IgD-negative memory B cell (primary cell): ENCODE measurements around the gene SFXN1. TPM values are rescaled to one million over a fixed set of nuclear protein-coding genes. Genes with fewer than 3 reads are reported as not detected.

Experiments used
- H3K27ac Mint-ChIP-seq, 3 donors: one replicate each; pipeline ENCODE4 v1.8.0; 2020 to 2022; ENCODE audit warnings: mild to moderate bottlenecking in 3 of 3, mixed read lengths in 3 of 3, moderate library complexity in 1 of 3
- H3K27me3 Mint-ChIP-seq: one replicate; pipeline ENCODE4 v1.8.0; 2021; ENCODE audit warnings: mixed read lengths
- H3K36me3 Mint-ChIP-seq: one replicate; pipeline ENCODE4 v1.8.0; 2020; ENCODE audit warnings: mild to moderate bottlenecking, mixed read lengths
- H3K4me1 Mint-ChIP-seq, 3 donors: one replicate each; pipeline ENCODE4 v1.8.0; 2020 to 2022; ENCODE audit warnings: mixed read lengths in 3 of 3, mild to moderate bottlenecking in 1 of 3
- H3K4me3 Mint-ChIP-seq, 4 donors: one replicate each; pipeline ENCODE4 v1.8.0; 2020 to 2022; ENCODE audit warnings: mild to moderate bottlenecking in 4 of 4, mixed read lengths in 4 of 4, moderate library complexity in 3 of 4
- H3K9me3 Mint-ChIP-seq, 3 donors: one replicate each; pipeline ENCODE4 v1.8.0; 2020 to 2021; ENCODE audit warnings: mixed read lengths in 3 of 3, mild to moderate bottlenecking in 1 of 3
- polyA plus RNA-seq: library from polyadenylated mRNA; unstranded; fragments of 300-500 nt; fragmentation: Illumina TruSeq; gene quantifications from one replicate; pipeline ENCODE4 v1.2.3, GENCODE V29; 2021

SFXN1 gene
- polyA plus RNA-seq, 1 donor from 2014 or later, result 26.9 TPM

GRCh38 chr5:175554296-175554695 lies 75.9 kb downstream of the SFXN1 start:
- no peak overlapping the region for H3K4me3 Mint-ChIP-seq
- no peaks in the 10 kb centered on the region for H3K4me1 Mint-ChIP-seq
- H3K36me3 Mint-ChIP-seq, result no peaks in the 10 kb centered on the region
- no peaks in the 10 kb centered on the region for H3K9me3 Mint-ChIP-seq
- peaks cover 24% of the 10 kb centered on the region for H3K27me3 Mint-ChIP-seq
- H3K27ac Mint-ChIP-seq, result no peak overlapping the region

GRCh38 chr5:175555168-175555785 lies 76.9 kb downstream of the SFXN1 start:
- Mint-ChIP-seq H3K36me3 (no peaks in the 10 kb centered on the region), H3K27ac (peak overlapping the region in 1 of 3 donors; percentile 53), H3K9me3 (no peaks in the 10 kb centered on the region), H3K4me3 (no peak overlapping the region), H3K27me3 (peaks cover 17% of the 10 kb centered on the region), H3K4me1 (no peaks in the 10 kb centered on the region)

DNA sequence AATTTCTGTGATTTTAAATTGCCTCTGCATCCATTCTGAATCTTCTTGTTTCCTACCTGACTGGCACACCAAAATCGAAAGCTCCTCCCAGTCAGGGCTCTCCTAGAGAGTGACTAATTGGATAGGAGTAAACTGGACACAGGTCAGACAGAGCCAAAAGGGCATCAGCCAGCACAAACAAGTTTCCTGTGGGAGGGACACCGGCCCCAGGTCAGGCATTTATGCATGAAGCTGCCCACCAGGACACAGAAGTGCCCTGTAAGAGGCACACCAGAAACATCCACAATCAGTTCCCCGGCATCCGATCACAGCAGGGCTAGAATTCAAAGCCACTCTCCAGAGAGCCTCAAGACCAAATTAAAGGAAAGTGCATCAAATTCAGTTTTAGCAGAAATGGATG lies 78.4 kb downstream of the SFXN1 start:
- Mint-ChIP-seq H3K36me3 (no peaks in the 10 kb centered on the region), H3K27me3 (peaks cover 15% of the 10 kb centered on the region), H3K4me3 (no peak overlapping the region), H3K27ac (peak overlapping the region in 1 of 3 donors; percentile 1), H3K9me3 (no peaks in the 10 kb centered on the region), H3K4me1 (no peaks in the 10 kb centered on the region)

GRCh38 chr5:175557778-175558177 lies 79.4 kb downstream of the SFXN1 start:
- Mint-ChIP-seq H3K9me3 (no peaks in the 10 kb centered on the region), H3K27me3 (peaks cover 16% of the 10 kb centered on the region), H3K4me1 (no peaks in the 10 kb centered on the region), H3K4me3 (no peak overlapping the region), H3K27ac (no peak overlapping the region), H3K36me3 (no peaks in the 10 kb centered on the region)

DNA sequence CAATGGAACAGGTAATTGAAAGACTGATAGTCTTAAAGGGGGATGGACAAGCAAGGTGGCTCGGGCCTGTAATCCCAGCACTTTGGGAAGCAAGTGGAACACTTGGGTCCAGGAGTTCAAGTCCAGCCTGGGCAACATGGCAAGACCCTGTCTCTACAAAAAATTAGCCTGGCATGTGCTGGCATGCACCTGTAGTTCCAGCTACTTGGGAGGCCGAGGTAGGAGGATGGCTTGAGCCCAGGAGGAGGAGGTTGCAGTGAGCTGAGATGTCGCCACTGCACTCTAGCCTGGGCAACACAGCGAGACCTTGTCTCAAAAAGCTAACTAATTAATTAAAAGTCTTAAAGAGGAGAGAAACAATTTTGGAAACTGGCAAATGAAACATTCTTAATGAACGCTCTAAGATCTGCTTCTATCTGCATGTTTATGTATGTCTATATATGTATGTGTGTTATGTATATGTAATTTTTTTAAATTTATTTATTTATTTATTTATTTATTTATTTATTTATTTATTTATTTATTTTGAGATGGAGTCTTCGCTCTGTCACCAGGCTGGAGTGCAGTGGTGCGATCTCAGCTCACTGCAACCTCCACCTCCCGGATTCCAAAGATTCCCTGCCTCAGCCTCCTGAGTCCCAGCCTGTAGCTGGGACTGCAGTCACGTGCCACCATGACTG lies 80.6 kb downstream of the SFXN1 start:
- Mint-ChIP-seq H3K4me1 (no peaks in the 10 kb centered on the region), H3K27ac (peak overlapping the region in 1 of 3 donors; percentile 59), H3K27me3 (peaks cover 13% of the 10 kb centered on the region), H3K4me3 (no peak overlapping the region), H3K9me3 (no peaks in the 10 kb centered on the region), H3K36me3 (no peaks in the 10 kb centered on the region)

DNA sequence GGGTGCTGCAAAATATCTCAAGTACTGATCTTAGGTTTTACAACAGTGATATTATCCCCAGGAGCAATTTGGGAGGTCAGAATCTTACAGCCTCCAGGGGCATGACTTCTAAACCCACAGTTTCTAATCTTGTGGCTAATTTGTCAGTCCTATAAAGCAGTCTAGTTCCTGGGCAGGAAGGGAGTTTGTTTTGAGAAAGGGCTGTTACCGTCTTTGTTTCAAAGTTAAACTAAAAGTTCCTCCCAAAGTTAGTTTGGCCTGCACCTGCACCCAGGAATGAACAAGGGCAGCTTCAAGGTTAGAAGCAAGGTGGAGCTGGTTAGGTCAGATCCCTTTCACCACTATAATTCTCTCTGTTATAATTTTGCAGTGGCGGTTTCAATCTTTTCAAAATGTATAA lies 81.7 kb downstream of the SFXN1 start:
- H3K4me3 Mint-ChIP-seq, result no peak overlapping the region
- H3K4me1 Mint-ChIP-seq, result no peaks in the 10 kb centered on the region
- no peaks in the 10 kb centered on the region for H3K9me3 Mint-ChIP-seq
- H3K36me3 Mint-ChIP-seq, result no peaks in the 10 kb centered on the region
- H3K27me3 Mint-ChIP-seq, result peaks cover 9% of the 10 kb centered on the region
- H3K27ac Mint-ChIP-seq, result no peak overlapping the region

DNA sequence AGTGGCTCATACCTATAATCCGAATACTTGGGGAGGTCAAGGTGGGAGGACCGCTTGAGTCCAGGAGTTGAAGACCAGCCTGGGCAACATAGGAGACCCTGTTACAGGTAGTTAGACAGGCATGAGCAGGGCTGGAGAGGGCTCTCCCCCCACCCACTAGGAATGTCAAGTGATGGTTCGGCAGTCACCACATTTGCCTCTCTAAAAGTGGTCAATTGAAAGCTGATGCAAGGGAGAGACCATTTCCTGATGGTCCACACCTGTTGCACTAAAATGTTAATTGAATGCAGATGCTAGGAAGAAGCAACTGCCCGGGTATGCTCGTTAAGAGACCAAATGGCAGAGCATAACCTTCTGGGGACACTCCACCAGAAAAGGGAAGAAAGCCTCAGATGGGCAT lies 82.7 kb downstream of the SFXN1 start:
- no peaks in the 10 kb centered on the region for H3K36me3 Mint-ChIP-seq
- peaks cover 9% of the 10 kb centered on the region for H3K27me3 Mint-ChIP-seq
- H3K9me3 Mint-ChIP-seq, result no peaks in the 10 kb centered on the region
- no peak overlapping the region for H3K4me3 Mint-ChIP-seq
- no peaks in the 10 kb centered on the region for H3K4me1 Mint-ChIP-seq
- no peak overlapping the region for H3K27ac Mint-ChIP-seq

DNA sequence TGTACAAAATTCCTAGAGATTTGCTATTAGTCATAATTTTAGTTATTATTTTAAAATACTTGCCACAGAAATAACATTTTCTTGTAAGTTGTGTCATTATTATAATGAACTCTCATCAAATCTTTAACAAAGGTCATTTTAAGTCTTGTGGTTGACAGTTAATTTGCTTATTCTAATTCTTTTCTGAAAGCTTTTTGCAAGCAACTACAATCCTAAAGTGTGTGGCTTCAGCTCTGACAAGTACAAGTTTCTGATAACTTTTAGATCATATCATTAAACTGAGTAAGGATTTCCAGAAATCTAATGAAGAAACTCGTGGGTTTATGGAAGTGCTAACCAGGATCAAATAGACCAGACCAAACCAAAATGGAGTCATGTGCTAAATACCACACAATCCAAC lies 86.4 kb downstream of the SFXN1 start:
- Mint-ChIP-seq H3K36me3 (peaks cover 2% of the 10 kb centered on the region), H3K4me1 (no peaks in the 10 kb centered on the region), H3K27me3 (peaks cover 15% of the 10 kb centered on the region), H3K4me3 (no peak overlapping the region), H3K9me3 (peaks cover 0 to 1% (median 0%) of the 10 kb centered on the region in 3 donors), H3K27ac (no peak overlapping the region)

DNA sequence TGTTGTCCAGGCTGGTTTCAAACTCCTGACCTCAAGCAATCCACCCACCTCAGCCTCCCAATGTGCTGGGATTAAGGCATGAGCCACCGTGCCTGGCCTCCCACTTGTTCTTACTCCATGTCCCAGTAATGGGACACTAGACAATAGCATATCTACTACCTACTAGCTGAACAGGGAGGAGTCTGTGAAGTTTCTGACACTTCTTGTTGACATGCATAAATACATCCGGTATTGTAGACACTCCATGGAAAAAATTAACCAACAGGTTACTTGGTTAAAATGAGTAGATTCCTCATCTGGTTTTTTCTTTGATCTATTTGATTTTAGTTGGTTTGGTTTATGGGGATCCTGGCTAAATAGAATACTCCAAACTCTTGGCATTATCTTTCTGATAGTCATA lies 88.3 kb downstream of the SFXN1 start:
- no peak overlapping the region for H3K27ac Mint-ChIP-seq
- H3K27me3 Mint-ChIP-seq, result peaks cover 20% of the 10 kb centered on the region
- H3K4me3 Mint-ChIP-seq, result peak overlapping the region in 1 of 4 donors; percentile 3
- H3K4me1 Mint-ChIP-seq, result no peaks in the 10 kb centered on the region
- H3K9me3 Mint-ChIP-seq, result peaks cover 0 to 1% (median 0%) of the 10 kb centered on the region in 3 donors
- peaks cover 2% of the 10 kb centered on the region for H3K36me3 Mint-ChIP-seq

- H3K9me3 Mint-ChIP-seq, result peaks cover 0 to 1% (median 0%) of the 10 kb centered on the region in 3 donors
- H3K27me3 Mint-ChIP-seq, result peaks cover 25% of the 10 kb centered on the region
- H3K27ac Mint-ChIP-seq, result no peak overlapping the region
- no peaks in the 10 kb centered on the region for H3K4me1 Mint-ChIP-seq
- no peak overlapping the region for H3K4me3 Mint-ChIP-seq
- H3K36me3 Mint-ChIP-seq, result peaks cover 2% of the 10 kb centered on the region
Observed at GRCh38 chr5:175567954-175568353, 89.6 kb downstream of the SFXN1 start.

DNA sequence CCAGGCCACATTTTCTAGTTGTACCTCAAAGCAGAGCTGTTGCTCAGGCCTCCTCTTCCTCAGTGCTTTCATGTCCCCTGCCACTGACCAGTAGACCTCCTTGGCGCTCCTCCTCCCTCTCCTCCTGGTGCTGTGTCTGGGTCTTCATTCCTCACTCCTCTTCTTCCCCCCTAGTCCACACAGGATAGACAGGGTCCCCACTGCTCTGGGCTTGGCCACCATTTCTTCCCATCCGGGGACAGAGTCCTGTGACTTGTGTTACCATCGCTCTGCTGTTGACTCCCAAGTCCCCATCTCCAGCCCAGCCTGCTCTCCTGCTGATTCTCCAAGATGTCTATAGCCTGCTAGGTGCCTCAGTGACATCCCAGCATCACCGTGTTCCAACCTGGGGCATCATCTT lies 91.3 kb downstream of the SFXN1 start:
- peaks cover 29% of the 10 kb centered on the region for H3K27me3 Mint-ChIP-seq
- H3K27ac Mint-ChIP-seq, result no peak overlapping the region
- H3K36me3 Mint-ChIP-seq, result peaks cover 2% of the 10 kb centered on the region
- H3K9me3 Mint-ChIP-seq, result peaks cover 0 to 1% (median 0%) of the 10 kb centered on the region in 3 donors
- no peak overlapping the region for H3K4me3 Mint-ChIP-seq
- H3K4me1 Mint-ChIP-seq, result peaks cover 0 to 1% (median 0%) of the 10 kb centered on the region in 3 donors

- no peak overlapping the region for H3K4me3 Mint-ChIP-seq
- H3K9me3 Mint-ChIP-seq, result peaks cover 0 to 2% (median 0%) of the 10 kb centered on the region in 3 donors
- no peaks in the 10 kb centered on the region for H3K36me3 Mint-ChIP-seq
- H3K4me1 Mint-ChIP-seq, result peaks cover 0 to 1% (median 0%) of the 10 kb centered on the region in 3 donors
- no peak overlapping the region for H3K27ac Mint-ChIP-seq
- H3K27me3 Mint-ChIP-seq, result peaks cover 41% of the 10 kb centered on the region
Observed at GRCh38 chr5:175572886-175573285, 94.5 kb downstream of the SFXN1 start.

DNA sequence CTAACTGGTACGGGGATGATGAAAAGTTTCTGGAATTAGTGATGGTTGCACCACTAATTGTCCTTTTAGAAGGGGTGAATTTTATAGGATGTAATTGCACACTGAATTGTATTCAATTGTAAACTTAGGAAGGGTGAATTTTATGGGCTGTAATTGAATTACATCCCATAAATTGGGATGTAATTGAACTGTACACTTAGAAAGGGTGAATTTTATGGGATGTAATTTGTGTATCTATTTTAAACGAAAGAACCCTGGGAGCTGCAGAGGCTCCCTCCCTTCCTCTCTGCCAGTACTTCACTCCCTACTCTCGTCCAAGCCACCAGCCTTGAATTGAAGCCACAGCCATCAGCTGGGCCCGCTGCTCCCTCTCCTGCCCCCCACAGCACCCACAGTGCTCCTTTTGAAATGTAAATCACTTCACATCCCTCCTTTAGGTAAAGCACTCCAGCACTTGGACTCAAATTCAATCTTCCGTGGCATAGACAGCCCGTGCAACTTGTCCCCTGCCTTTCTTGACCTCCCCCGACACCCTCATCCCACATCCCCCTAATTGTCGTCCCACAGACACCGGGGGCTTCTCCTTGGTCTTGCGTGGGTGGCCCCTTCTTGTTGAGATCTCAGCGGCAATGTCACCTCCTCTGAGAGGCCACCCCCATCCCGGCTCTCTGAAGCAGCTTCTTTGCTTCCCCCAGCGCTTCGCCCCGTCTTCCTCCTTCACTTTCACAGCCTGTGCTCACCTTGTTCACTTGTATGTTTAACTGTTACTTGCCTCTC lies 95.3 kb downstream of the SFXN1 start:
- Mint-ChIP-seq H3K27ac (no peak overlapping the region), H3K4me3 (no peak overlapping the region), H3K27me3 (peaks cover 40% of the 10 kb centered on the region), H3K9me3 (peaks cover 0 to 2% (median 0%) of the 10 kb centered on the region in 3 donors), H3K4me1 (peaks cover 0 to 1% (median 0%) of the 10 kb centered on the region in 3 donors), H3K36me3 (no peaks in the 10 kb centered on the region)

DNA sequence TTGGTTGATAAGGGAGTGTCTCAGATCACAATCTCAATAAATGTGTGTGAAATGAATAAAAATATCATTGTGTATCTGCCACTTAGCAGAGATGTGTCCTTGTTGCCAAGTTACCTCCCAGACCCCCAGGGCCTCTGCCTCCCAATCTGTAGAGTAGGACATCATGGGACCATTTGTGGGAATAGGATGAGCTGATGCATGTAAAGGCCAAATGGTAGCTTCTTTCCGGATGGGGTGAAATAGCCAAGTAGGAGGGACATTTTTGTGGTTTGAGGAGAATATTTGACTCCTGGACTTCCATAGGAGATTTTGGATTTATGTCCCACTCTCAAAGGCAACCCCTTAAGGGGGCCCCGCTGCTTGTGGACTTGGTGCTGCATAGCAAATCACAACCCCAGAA lies 96.9 kb downstream of the SFXN1 start:
- no peak overlapping the region for H3K27ac Mint-ChIP-seq
- no peak overlapping the region for H3K4me3 Mint-ChIP-seq
- peaks cover 0 to 2% (median 0%) of the 10 kb centered on the region in 3 donors for H3K9me3 Mint-ChIP-seq
- no peaks in the 10 kb centered on the region for H3K36me3 Mint-ChIP-seq
- H3K4me1 Mint-ChIP-seq, result peaks cover 0 to 1% (median 0%) of the 10 kb centered on the region in 3 donors
- peaks cover 34% of the 10 kb centered on the region for H3K27me3 Mint-ChIP-seq

DNA sequence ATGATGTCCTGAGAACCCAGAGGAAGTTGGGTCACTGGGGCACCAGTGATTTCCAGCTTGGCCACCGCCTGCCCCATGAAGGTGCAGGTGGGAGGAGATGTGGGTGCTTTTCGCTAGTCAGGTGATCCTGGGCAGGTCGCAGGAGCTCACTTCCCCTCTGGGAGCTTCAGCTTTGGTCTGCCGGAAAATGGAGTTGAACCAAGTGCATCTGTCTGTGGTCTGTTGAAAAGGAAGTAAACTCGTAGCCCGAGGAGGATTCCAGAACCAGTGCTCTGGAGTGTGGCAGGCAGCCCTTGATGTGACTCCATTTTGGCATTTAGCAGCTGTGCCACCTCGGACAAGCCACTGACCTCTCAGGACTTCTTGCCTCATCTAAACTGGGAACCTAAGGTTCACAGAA lies 97.7 kb downstream of the SFXN1 start:
- H3K4me1 Mint-ChIP-seq, result peaks cover 0 to 1% (median 0%) of the 10 kb centered on the region in 3 donors
- no peak overlapping the region for H3K27ac Mint-ChIP-seq

More for the DNA sequence above, 97.7 kb downstream of the SFXN1 start:
- Mint-ChIP-seq H3K27me3 (peaks cover 33% of the 10 kb centered on the region), H3K4me3 (no peak overlapping the region), H3K9me3 (peaks cover 0 to 2% (median 2%) of the 10 kb centered on the region in 3 donors), H3K36me3 (no peaks in the 10 kb centered on the region)
